ENCODE results near the gene PLAC1. TPM values are rescaled to one million over a fixed set of nuclear protein-coding genes. Genes with fewer than 3 reads are reported as not detected.

PLAC1 gene, protein sequence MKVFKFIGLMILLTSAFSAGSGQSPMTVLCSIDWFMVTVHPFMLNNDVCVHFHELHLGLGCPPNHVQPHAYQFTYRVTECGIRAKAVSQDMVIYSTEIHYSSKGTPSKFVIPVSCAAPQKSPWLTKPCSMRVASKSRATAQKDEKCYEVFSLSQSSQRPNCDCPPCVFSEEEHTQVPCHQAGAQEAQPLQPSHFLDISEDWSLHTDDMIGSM
- total RNA-seq: 1 to 10 TPM in 1 of 4 donors, not detected in 3; 1.9 TPM

DNA sequence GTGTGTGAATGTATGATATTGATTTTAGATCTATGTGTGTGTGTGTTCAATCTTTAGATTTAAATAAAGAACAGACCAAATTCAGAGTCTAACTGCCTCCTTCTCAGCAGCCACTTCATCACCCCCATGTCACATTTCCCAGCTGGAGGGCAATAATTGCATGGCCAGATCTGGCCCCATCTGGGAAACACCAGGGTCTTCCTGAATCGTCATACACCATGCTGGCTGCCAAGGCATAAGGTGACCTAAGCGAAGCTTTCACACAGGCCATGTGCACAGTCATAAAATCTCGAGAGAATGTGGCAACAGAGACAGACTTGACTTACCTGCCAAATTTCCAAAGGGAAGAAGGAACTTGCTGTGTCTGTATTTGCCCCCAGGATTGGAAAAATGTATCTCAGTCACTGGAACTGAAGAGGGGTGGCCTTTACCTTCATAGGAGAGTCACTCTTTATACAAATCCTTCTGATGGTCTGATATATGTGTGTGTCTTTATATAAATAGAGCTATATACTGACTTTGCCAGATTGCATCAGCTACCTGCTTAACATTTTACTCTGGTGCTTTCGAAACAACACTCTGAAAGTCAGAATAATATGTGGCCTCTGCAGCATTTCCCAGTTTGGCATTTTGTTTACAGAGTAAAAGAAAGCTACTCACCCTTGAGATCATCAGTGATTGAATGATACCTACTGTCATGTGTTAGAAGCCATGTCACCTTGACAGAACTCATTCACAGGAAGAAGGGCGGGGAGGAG, at the start of gene PLAC1:
Gene PLAC1 (minus strand): TSS at position 470 of the 758 bp plus-strand sequence. CDS start 91,789 bp downstream, outside the sequence.
- no peak for DNase-seq
- H3K4me1 ChIP-seq: no peaks in the 10 kb centered on the region
- H3K27me3 ChIP-seq: no peaks in the 10 kb centered on the region
- H3K36me3 ChIP-seq: no peaks in the 10 kb centered on the region
- no peak within 1 kb of the TSS for H3K4me3 ChIP-seq
- no peak within 1 kb of the TSS for H3K27ac ChIP-seq
- TF ChIP-seq POLR2A (IDR thresholded peaks at IDR 0.05): no peak
- TF ChIP-seq, protein P1, sequence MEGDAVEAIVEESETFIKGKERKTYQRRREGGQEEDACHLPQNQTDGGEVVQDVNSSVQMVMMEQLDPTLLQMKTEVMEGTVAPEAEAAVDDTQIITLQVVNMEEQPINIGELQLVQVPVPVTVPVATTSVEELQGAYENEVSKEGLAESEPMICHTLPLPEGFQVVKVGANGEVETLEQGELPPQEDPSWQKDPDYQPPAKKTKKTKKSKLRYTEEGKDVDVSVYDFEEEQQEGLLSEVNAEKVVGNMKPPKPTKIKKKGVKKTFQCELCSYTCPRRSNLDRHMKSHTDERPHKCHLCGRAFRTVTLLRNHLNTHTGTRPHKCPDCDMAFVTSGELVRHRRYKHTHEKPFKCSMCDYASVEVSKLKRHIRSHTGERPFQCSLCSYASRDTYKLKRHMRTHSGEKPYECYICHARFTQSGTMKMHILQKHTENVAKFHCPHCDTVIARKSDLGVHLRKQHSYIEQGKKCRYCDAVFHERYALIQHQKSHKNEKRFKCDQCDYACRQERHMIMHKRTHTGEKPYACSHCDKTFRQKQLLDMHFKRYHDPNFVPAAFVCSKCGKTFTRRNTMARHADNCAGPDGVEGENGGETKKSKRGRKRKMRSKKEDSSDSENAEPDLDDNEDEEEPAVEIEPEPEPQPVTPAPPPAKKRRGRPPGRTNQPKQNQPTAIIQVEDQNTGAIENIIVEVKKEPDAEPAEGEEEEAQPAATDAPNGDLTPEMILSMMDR (IDR thresholded peaks at IDR 0.05): no peak
- intact Hi-C loops (cut with DNase I; ENCODE audit: low total_unique reads): no loop called here
- H3K9me3 ChIP-seq: no peaks in the 10 kb centered on the region

DNA sequence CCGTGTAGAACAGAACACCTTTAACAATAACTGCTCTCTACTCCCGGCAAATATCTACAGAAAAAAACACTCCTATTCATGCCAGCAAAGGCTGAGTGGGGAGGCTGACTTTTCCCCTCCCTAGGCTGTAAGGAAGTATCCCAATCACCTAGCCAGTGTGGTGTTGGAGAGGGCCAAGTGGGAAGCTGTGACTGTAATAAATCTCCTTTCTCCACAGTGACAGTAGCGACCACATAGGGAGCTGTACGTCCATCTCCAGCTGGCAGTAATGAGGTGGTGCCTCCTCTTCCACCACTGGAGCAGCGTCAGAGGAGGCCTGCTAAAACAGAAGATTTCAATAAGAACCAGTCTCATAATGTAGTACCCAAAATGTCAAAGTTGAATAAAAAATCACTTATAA, 47.9 kb upstream of the PLAC1 start:
- DNase-seq: no peak
- TF ChIP-seq POLR2A (IDR thresholded peaks at IDR 0.05): no peak
- TF ChIP-seq, protein P1 (IDR thresholded peaks at IDR 0.05): no peak
- Histone ChIP-seq H3K36me3 (no peaks in the 10 kb centered on the region), H3K9me3 (no peaks in the 10 kb centered on the region), H3K27me3 (no peaks in the 10 kb centered on the region), H3K27ac (no peak overlapping the region), H3K4me3 (no peak overlapping the region), H3K4me1 (no peaks in the 10 kb centered on the region)
- intact Hi-C loops (cut with DNase I; ENCODE audit: low total_unique reads): no loop called here

DNA sequence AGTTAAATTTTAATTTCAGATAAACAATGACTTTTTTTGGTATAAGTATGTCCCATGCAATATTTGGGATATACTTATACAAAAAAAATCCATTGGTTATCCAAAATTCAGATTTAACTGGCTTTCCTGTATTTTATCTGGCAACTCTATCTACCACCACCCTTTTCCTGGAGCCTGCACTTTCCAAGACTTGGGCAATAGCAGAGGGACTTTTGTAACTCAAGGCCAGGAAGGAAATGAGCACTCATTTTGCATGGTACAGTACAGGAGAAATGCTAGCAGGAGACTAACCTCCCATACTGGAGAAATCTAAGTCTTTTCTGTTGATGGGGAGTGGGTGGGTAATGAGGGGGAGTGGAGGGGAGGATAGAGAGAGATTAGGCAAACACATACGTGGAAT, 37.7 kb upstream of the PLAC1 start:
- DNase-seq: no peak
- no peak overlapping the region for H3K4me3 ChIP-seq
- TF ChIP-seq, protein P1 (IDR thresholded peaks at IDR 0.05): no peak
- no peak for TF ChIP-seq POLR2A (IDR thresholded peaks at IDR 0.05)
- H3K27ac ChIP-seq: no peak overlapping the region
- no peaks in the 10 kb centered on the region for H3K9me3 ChIP-seq
- intact Hi-C loops (cut with DNase I; ENCODE audit: low total_unique reads): no loop called here
- H3K27me3 ChIP-seq: no peaks in the 10 kb centered on the region
- H3K4me1 ChIP-seq: no peaks in the 10 kb centered on the region
- no peaks in the 10 kb centered on the region for H3K36me3 ChIP-seq

DNA sequence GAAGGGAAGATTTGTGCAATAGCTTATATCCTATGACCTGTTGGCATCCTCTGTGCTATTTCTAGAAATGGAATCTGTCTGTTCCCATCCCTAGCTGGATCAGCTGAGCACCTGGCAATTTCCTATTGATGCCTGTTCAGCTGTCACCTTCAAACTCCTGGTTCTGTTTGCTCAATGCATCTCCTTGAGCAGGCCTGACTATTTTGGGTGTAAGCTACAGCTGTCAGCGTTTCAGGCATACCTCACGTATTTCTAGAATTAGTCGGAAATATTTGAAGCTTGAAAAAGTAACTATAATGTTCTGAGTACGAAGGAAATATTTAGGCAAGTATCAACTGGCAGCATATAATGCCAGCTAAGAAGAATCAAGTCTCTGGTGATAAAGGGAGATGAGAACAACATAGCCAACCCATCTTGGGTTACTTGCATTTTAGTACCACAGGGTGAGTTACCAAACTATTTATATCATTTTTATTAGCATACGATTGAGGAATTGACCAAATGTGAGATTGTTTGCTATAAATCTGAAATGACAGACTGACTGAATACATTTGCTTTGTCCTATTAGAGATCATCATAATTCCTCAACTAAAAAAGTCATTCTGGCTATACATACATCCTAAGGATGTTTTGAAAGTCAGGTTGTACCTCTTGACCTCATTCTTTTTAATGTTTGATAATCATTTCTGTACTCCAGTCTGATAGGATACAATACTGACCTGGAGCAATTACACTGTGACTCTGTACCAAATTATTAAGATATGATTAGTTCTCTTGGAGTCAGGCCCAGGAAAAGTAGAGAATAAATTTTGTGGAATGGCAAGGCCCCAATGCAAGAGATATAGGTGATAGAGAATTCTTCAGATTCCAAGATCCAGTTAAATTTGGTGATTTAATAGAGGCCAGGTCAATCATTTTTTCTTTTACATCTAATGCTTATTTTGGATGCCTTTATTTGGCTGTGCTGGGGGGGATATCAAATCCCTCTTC, 36.4 kb upstream of the PLAC1 start:
- H3K36me3 ChIP-seq: no peaks in the 10 kb centered on the region
- TF ChIP-seq POLR2A (IDR thresholded peaks at IDR 0.05): no peak
- TF ChIP-seq, protein P1 (IDR thresholded peaks at IDR 0.05): no peak
- intact Hi-C loops (cut with DNase I; ENCODE audit: low total_unique reads): no loop called here
- DNase-seq: no peak
- no peaks in the 10 kb centered on the region for H3K27me3 ChIP-seq
- no peaks in the 10 kb centered on the region for H3K9me3 ChIP-seq
- no peak overlapping the region for H3K27ac ChIP-seq
- H3K4me3 ChIP-seq: no peak overlapping the region
- H3K4me1 ChIP-seq: no peaks in the 10 kb centered on the region

Measured in uterus (tissue), 4 donors.